GM13977 (cell line): ENCODE measurements around the gene FOXO1.
A peak's percentile ranks its signal among the peaks of the same experiment; 100 is the strongest.
"Not testable (repeated sequence)": the region's sequence is repeated elsewhere in the genome, so short reads cannot be mapped to it uniquely, and the experiment has no call there.

ENCODE experiments used
- DNase-seq: peaks from one replicate; pipeline ENCODE4 v3.0.0; 2012; ENCODE audit warnings: low spot score
- in situ Hi-C: fragments of 300-500 bp; cut with MboI; formaldehyde crosslinking; loops from one replicate; pipeline ENCODE4 v1.12.0; 2022; ENCODE audit warnings: low sequenced_read_pairs, low pct_unique_long_range_greater_than_20kb, mixed read lengths, inconsistent platforms; ENCODE audit not compliant: unreplicated experiment
- TF ChIP-seq, protein P1 (sequence below): IDR thresholded peaks from 2 replicates; pipeline ENCODE4 v1.5.1; 2012; ENCODE audit warnings: mild to moderate bottlenecking, control low read depth; ENCODE audit not compliant: insufficient read depth; ENCODE audit errors: extremely low read depth, missing control alignments

The FOXO1 gene

GRCh38 chr13:40666933-40667621 lies 636 bp upstream of the FOXO1 start:
- in situ Hi-C loops, result no loop called here
- peak; percentile 42 for DNase-seq
- TF ChIP-seq, protein P1, sequence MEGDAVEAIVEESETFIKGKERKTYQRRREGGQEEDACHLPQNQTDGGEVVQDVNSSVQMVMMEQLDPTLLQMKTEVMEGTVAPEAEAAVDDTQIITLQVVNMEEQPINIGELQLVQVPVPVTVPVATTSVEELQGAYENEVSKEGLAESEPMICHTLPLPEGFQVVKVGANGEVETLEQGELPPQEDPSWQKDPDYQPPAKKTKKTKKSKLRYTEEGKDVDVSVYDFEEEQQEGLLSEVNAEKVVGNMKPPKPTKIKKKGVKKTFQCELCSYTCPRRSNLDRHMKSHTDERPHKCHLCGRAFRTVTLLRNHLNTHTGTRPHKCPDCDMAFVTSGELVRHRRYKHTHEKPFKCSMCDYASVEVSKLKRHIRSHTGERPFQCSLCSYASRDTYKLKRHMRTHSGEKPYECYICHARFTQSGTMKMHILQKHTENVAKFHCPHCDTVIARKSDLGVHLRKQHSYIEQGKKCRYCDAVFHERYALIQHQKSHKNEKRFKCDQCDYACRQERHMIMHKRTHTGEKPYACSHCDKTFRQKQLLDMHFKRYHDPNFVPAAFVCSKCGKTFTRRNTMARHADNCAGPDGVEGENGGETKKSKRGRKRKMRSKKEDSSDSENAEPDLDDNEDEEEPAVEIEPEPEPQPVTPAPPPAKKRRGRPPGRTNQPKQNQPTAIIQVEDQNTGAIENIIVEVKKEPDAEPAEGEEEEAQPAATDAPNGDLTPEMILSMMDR, result no peak

- TF ChIP-seq, protein P1, result peak; percentile 37
- DNase-seq, result peak; percentile 64
- in situ Hi-C loops, result no loop called here
Measured at GRCh38 chr13:40665126-40666044, 1.1 kb downstream of the FOXO1 start.

GRCh38 chr13:40664350-40665125 lies 1.9 kb downstream of the FOXO1 start:
- in situ Hi-C loops, result no loop called here
- TF ChIP-seq, protein P1, result no peak
- DNase-seq, result peak; percentile 67

- DNase-seq, in situ Hi-C loops: not testable (repeated sequence)
Measured at GRCh38 chr13:40664100-40664349, 2.4 kb downstream of the FOXO1 start.

DNA sequence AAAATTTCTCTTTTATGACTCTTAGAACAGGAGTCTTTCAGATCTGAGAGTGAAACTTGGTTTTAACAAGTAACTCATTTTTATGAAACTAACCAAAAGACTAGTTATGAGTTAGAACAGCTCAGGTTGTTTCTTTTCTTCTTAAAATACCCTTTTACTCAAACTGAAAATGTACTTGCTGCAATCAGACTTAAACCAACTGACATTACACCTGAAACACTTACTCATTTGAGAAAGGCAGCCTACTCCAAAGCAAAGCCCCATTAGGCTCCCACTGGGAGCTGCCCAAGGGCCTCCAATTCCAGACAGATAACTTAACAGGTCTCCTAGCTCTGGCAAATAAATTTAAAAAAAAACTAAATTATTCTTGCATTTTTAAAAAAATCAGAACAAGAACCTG lies 3.6 kb downstream of the FOXO1 start:
- in situ Hi-C loops, result no loop called here
- DNase-seq, result peak; percentile 76

GRCh38 chr13:40661875-40662665 lies 4.4 kb downstream of the FOXO1 start:
- TF ChIP-seq, protein P1, result no peak
- DNase-seq, result no peak
- in situ Hi-C loops, result no loop called here

More for the DNA sequence above, 3.6 kb downstream of the FOXO1 start:
- TF ChIP-seq, protein P1, result no peak
